NCI-H128 (cell line): ENCODE measurements around the gene ZIC5.
A peak's percentile ranks its signal among the peaks of the same experiment; 100 is the strongest.

Experiments
- DNase-seq: peaks from one replicate; lab custom pipeline; 2025; ENCODE audit not compliant: unreplicated experiment; lab: John Stamatoyannopoulos, UW

Gene ZIC5

DNA sequence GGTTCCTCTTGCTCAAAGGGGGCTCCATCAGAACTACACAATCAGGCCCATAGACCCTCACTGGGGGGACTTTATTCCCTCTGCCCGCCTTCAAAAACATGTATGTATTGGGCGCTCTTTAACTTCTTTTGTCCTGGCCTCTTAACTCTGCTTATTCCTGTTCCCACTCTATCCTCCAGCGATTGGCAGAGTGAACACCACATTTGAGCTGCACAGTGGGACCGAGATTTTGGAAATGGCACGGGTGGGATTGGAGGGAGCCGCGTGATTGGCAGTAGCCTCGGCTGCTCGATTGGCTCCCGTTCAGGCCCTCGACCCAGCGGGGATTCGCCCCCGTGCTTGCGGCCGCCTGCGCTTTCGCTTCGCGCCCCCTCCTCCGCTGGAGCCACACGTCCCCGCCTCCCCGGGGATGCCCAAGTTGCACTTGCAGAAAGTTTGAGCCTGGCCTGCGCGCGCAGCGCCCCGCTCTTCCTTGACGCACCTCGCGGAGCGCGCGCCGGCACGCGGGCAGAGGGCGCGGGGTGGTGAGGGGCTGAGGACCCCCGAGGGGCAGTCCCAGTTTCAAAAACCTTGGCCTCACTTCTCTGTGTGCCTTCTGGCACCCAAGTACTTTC, at the start of gene ZIC5:
TSS of gene ZIC5 (minus strand) at position 192 of the 614 bp plus-strand sequence. CDS start at position 28, 164 bp downstream.
- DNase-seq: peak; percentile 90

DNA sequence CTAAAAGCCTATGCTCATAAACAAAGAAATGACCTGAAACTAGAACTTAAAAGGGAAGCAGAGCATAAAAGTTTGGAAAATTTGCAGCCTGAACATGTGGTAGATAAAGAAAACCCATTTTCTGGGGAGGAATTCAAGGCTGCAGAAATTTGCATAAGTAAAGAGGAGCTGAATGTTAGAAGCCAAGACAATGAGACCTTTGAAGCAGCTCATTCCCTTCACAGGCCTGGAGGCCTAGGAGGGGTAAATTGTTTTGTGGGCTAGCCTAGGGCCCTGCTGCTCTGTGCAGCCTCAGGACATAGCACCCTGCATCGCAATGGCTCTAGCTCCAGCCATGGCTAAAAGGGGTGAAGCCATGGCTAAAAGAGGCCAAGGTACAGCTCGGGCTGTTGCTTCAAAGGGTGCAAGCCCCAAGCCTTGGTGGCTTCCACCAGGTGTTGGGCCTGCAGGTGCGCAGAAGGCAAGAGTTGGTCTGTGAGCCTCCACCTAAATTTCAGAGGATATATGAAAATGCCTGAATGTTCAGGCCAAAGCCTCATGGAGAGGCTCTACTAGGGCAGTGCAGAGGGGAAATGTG, 48.3 kb upstream of the ZIC5 start:
- no peak for DNase-seq

GRCh38 chr13:100014621-100015020, 43.1 kb upstream of the ZIC5 start:
- DNase-seq: no peak

- DNase-seq: no peak
Observed at GRCh38 chr13:99998261-99998660, 26.7 kb upstream of the ZIC5 start.

DNA sequence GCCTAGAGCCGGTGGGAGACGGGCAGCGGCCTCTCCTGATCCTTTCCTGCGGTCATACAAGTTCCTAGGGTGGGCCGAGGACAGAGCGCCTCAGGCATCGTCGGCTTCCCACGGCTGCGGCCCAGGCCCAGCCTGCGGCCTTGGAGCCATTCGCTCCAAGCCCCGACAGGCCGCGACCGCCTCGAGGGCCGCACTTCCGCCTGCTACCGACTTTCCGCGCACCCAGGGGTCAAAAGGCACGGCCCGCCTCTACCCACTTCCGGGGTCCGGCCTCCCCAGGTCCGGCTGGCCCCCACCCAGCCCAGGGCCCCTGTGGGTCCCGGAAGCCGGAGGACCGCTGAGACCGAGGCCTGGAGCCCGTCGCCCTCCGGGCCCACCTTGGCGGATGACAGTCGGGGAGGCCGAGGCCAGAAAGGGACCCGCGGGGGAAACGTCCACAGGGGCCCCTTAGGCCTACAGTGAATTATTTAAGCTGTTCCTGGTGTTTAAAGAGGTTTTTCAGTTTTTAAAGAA, 26.2 kb upstream of the ZIC5 start:
- DNase-seq: no peak

- no peak for DNase-seq
Observed at GRCh38 chr13:99996381-99996973, 24.9 kb upstream of the ZIC5 start.

GRCh38 chr13:99995589-99996380, 24.2 kb upstream of the ZIC5 start:
- no peak for DNase-seq

DNA sequence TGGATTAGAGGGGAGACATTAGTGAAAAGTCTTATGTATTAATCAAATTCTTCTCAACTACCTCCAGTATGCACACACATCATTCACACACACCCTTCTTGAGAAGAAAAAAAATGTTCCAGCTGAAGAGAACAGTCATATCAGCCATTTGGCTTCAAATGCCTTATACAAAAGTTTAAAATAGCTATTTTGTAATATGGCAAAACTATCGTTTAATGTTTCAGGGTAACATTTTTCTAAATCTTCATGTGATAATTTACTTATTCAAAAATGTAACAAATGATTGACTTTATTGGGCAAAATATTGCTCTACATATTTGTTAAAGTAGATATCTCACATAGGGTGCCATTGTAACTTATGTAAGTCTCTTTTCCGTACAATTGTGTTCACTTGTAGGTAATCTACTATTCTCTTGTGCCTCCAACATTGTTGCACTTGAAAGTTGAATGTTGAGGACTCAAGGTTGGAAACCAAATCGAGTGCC, 23.6 kb upstream of the ZIC5 start:
- no peak for DNase-seq

- DNase-seq: no peak
Observed at GRCh38 chr13:99994638-99995020, 23.1 kb upstream of the ZIC5 start.

DNA sequence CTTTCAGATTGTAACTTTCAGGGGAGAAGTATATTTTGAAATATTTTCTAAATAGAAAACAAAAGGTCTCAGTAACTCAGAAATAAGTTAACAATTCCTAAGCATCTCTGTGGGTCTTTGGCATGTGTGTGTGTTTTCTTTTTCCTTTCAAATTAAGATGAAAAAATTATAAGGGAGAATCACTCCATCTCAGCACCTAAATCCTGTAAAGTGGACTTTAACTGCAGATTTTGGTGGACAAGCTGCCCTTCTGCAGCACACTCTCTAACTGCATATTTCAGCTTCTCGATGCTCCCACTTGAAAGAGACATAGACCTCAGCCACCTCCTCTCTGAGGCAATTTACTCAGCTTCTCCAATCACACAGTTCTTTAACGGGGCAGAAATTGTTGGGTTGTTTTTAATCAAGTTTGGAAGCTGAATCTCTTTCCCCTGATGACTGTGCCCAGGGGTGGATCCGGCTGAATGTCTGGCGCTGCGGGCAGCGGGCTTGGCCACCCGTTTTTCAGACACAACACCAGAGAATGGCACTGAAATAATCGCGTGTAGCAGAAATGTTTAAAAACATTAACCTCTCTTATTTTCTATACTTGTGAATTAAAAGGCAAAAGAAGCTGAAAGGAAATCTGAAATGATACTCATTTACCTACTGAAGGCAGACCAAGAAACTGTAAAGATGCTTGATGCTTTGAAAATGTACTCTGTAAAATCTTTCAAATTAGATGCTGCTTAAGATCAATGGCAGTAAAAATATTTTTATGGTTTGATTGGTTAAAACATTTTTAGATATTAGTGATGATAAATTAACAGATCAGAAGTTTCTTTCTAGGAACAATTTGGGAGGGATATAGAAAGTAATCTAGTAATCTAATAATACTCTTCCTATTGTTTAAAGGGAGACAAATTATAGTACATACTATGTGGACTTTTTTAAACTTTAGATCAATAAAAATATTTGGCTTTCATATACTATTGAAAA, 22.4 kb upstream of the ZIC5 start:
- DNase-seq: no peak

DNA sequence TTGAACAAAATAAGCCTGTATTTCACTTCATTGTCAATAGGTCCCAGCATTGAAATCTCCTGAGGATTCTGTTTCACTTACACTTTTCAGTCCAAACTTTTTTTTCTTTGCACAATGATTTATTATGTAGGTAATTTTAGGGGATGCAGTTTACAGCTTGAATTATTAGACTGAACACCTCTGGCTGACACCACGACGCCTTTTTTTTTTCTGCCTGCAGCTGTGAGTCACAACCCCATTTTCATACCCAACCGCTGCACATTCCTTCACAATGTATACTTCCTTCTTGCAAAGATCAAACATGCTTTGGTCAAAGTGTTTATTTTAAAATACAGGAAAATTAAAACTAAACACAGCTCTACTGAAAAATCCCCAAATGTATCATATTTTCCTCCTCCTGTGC, 21.4 kb upstream of the ZIC5 start:
- DNase-seq: no peak

DNA sequence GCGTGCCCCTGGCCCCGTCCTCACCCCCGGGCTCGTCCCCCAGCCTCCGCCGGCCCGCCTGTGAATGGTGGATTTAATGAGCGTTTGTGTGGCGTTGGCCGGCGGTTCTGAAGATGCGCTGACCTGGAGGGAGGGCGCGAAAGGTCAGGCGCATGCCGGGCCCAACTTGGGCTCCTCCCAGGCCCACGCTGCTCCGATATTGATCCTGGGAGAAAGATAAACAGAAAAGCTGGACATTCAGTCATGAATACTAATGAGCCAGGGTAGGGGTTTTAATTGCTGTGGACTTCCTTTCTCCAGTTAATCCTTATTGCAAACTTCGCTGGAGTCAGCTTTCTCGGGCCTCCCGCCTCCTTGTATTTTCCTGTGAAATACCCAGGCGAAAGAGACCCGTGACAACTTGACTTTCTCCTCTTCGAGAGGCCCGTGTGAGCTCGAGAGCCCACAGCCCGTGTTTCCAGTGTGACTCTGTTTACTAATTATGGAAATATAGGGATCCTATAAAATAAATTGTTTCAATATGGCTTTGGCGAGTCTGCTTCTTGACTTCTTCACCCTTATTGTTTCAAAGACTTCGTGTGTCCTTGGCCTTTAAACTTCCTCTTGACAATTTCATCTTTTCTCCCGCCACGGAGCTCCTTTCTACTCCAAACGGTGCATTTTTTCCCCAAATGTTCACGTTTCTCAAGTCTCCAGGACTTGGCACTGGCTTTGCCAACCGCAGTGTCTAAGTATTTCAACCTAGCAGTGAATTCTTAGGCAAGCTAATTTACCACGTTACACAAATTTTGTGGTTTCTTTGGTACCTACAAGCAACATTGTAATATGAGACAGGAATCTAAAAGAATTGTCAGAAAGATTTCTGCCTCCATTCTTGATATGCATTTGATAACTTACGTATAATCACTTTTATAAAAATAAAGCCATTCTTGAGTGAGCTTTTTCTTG, 20.5 kb upstream of the ZIC5 start:
- DNase-seq: no peak

DNA sequence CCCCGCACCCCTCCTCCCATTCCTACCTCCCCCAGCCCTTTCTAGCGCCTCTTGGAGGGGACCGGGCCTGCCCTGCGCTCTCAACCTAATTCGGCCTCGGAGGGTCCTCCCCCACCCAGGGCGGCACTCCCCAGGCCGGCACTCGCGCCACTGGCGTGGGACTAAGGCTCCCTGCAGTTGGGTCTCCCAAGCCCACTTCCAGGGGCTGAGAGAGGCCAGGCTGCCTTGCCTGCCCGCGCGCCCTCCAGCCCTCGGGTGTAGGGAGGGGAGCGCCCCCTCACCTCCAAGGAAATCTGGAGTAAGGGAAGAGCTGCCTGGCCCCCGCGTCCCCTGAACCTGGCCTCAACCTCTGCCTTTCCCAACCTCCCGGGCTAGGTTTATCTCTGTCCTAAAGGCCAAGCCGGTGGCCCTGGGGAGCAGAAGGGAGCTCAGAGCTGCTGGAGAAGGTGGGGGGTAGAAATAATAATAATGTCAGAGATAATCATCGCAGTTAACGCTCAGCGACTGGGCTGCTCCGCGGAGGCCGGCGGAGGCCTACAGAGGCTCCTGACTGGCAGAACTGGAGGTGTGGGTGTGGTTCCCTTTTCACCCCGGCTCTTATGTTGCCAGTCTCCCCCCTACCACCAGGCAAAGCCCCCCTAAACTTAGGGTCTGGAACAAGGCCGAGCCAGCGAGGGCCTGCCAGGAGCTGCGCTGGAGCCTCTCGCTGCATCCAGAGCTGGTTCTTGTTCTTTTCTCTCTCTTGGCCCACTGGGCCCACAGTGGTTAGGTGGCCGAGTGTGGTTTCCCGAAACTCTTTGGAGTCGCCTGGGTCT, 19.7 kb upstream of the ZIC5 start:
- no peak for DNase-seq

DNA sequence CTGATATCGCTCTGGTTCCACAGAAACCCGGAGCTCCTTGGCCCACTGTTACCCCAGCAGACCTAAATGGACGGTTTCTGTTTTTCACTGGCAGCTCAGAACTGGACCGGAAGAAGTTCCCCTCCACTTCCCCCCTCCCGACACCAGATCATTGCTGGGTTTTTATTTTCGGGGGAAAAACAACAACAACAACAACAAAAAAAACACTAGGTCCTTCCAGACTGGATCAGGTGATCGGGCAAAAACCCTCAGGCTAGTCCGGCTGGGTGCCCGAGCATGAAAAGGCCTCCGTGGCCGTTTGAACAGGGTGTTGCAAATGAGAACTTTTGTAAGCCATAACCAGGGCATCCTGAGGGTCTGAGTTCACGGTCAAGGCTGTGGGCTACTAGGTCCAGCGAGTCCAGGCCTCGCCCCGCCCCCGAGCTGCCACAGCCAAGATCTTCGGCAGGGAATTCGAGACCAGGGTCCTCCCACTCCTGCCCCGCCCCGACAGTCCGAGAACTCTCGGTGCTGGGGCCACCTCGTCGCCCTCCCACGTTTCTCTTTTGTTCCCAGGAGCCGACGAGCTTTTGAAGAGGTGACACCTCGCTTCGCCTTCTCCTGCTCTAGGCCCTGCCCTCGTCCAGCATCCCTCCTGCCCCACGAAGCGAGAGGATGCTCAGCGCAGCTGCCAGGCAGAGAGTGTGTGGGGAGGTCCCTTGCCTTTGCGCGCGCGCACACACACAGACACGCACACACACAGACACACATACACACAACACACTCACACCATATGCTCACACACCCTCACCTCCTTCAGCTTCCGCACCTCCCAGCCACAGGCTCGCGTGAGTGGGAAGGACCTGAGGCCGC, 18.8 kb upstream of the ZIC5 start:
- no peak for DNase-seq

- DNase-seq: no peak
Observed at GRCh38 chr13:99989276-99990125, 17.9 kb upstream of the ZIC5 start.

GRCh38 chr13:99988529-99989275, 17.1 kb upstream of the ZIC5 start:
- DNase-seq: no peak
